ENCODE results near the gene TBC1D3B. TPM values are rescaled to one million over a fixed set of nuclear protein-coding genes. Genes with fewer than 3 reads are reported as not detected.

TBC1D3B gene
- total RNA-seq, 4 donors from 2014 or later, result 1.7 to 9.2 (median 5.0) TPM

DNA sequence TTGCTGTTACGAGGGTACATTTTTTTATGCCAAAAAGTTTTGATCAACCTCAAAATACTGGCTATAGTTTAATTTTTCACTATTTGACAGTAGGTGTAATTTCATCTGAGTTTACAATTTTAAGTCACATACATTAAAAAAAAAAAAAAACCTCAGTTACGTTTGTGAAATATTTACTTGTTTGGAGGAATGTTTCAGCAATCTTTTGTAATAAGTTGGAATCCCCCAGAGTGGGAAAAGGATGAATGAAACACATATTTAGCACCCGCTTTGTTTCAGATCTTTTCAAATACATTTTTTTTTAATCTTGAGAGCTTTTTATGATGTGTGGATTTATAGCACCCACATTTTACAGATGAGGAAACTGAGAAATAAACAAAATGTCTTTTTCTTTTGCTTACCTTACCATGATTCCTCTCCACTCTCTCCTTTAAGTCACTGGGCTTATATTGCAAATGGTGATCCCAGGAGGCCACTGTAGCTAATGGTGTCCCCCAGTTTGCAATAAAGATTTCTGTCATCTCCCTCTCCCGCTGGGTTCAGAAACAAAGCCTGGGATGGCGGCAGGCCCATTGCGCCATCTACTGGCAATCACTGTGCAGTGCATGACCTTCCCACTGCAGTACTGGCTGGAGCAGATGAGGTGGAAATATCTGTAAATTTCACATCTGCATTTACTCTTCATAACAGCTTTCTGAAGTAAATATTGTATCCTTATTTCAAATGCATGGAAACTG is 27.7 kb downstream of the TBC1D3B start:
- no peak for TF ChIP-seq POLR2A (IDR thresholded peaks at IDR 0.05)
- no peak for TF ChIP-seq POLR2AphosphoS5 (IDR thresholded peaks at IDR 0.05)
- TF ChIP-seq, protein P1, sequence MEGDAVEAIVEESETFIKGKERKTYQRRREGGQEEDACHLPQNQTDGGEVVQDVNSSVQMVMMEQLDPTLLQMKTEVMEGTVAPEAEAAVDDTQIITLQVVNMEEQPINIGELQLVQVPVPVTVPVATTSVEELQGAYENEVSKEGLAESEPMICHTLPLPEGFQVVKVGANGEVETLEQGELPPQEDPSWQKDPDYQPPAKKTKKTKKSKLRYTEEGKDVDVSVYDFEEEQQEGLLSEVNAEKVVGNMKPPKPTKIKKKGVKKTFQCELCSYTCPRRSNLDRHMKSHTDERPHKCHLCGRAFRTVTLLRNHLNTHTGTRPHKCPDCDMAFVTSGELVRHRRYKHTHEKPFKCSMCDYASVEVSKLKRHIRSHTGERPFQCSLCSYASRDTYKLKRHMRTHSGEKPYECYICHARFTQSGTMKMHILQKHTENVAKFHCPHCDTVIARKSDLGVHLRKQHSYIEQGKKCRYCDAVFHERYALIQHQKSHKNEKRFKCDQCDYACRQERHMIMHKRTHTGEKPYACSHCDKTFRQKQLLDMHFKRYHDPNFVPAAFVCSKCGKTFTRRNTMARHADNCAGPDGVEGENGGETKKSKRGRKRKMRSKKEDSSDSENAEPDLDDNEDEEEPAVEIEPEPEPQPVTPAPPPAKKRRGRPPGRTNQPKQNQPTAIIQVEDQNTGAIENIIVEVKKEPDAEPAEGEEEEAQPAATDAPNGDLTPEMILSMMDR (IDR thresholded peaks at IDR 0.05), result peak; percentile 77 to 97 (median 94)
- TF ChIP-seq EP300 (IDR thresholded peaks at IDR 0.05), result no peak
- no peak overlapping the region for H3K4me3 ChIP-seq
- H3K9me3 ChIP-seq, result no peaks in the 10 kb centered on the region
- peaks cover 44% of the 10 kb centered on the region for H3K27me3 ChIP-seq
- no peak overlapping the region for H3K27ac ChIP-seq
- WGBS, 2 donors (ENCODE audit: low coverage in 1 of 2), result 38 to 50% methylated on average over 3 to 6 of the region's 6 CpGs
- H3K4me1 ChIP-seq, result peaks cover 0 to 12% (median 0%) of the 10 kb centered on the region in 3 donors
- no peaks in the 10 kb centered on the region for H3K36me3 ChIP-seq
- peak; percentile 67 for ATAC-seq

DNA sequence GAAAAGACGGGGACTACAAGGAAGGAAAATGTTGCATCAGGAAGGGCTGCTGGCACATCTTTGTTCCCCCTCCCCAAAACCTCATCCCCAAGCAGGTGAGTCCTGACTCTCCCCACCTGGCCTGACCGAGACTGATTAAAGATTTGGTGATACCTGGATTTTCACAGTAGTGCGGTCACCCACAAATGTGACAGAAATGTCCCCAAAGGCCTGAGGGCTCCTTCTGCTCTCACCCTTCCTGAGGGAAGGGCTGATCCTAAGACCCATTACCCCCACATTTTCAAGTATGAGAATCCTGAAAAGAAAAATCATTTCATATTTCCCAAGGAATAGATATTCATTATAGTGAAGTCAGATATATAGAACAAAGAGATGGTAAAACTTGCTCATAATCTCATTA is 28.8 kb downstream of the TBC1D3B start:
- ATAC-seq, result no peak
- peaks cover 0 to 12% (median 0%) of the 10 kb centered on the region in 3 donors for H3K4me1 ChIP-seq

DNA sequence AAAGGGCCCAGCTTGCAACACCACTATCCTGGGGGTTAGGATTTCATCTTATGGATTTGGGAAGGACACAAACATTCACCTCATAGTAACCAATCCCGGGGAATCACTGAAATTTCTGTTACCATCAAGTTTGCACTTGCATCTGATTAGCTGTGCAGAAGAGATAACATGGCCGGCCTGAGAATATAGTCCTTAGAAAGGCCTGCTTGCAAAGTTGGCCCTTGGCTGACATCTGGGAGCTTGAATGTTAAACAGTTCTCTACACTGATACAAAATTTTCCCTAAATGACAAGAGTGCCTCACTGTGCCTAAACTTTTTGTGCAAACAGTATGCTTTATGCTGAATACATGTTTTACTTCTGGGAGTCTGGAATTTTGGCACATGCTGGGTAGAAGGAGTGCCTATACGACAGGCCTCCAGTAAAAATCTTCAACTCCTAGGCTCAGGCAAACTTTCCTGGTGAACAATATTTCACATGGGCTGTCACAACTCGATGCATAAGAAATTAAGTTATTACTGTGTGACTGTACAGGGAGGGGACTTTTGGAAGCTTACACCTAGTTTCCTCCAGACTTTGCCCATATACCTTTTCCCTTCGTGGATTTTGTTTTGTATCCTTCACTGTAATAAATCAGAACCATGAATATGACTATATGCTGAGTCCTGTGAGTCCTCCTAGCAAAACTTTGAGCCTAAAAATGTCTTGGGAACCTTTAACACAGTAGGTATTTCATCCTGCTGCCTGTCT is 31.3 kb downstream of the TBC1D3B start:
- TF ChIP-seq POLR2A (IDR thresholded peaks at IDR 0.05) (no peak), EP300 (IDR thresholded peaks at IDR 0.05) (no peak)
- H3K4me1 ChIP-seq, result peaks cover 0 to 12% (median 0%) of the 10 kb centered on the region in 3 donors
- ATAC-seq, result no peak
- no peaks in the 10 kb centered on the region for H3K36me3 ChIP-seq
- no peak overlapping the region for H3K4me3 ChIP-seq
- WGBS, 2 donors (ENCODE audit: low coverage in 1 of 2), result 58 to 77% methylated on average over 2 to 5 of the region's 5 CpGs
- no peak overlapping the region for H3K27ac ChIP-seq
- peaks cover 19% of the 10 kb centered on the region for H3K27me3 ChIP-seq
- H3K9me3 ChIP-seq, result no peaks in the 10 kb centered on the region

More for the DNA sequence above, 28.8 kb downstream of the TBC1D3B start:
- no peak overlapping the region for H3K4me3 ChIP-seq
- TF ChIP-seq, protein P1 (IDR thresholded peaks at IDR 0.05), result no peak
- TF ChIP-seq POLR2A (IDR thresholded peaks at IDR 0.05), result no peak
- TF ChIP-seq POLR2AphosphoS5 (IDR thresholded peaks at IDR 0.05), result no peak
- TF ChIP-seq EP300 (IDR thresholded peaks at IDR 0.05), result no peak
- 90% methylated on average over 3 of the region's 3 CpGs; no CpG with 5 or more reads in 1 of the 2 donors for WGBS, 2 donors (ENCODE audit: low coverage in 1 of 2)
- H3K27me3 ChIP-seq, result peaks cover 32% of the 10 kb centered on the region
- H3K36me3 ChIP-seq, result no peaks in the 10 kb centered on the region
- H3K27ac ChIP-seq, result no peak overlapping the region
- no peaks in the 10 kb centered on the region for H3K9me3 ChIP-seq

DNA sequence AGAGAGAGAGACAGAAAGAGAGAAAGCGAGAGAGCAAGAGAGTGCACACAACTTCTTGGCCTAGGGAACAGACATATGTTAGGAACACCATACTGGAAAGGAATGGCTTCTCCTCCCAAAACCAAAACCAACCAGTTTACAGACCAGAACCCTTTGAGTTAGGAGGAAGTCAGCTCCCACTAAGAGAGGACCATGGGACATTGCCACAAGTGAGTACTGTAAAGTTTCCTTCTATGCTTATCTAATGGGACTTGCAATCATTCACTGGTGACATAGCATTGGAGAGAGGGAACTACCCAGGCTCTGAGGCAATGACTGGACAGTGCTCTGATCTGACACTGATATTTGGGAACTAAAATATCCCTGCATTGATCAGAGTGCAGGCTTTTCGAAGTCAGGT is 32.4 kb downstream of the TBC1D3B start:
- H3K4me1 ChIP-seq, result peaks cover 0 to 2% (median 0%) of the 10 kb centered on the region in 3 donors
- H3K4me3 ChIP-seq, result no peak overlapping the region
- 65 to 86% methylated on average over 2 of the region's 2 CpGs for WGBS, 2 donors (ENCODE audit: low coverage in 1 of 2)
- H3K9me3 ChIP-seq, result no peaks in the 10 kb centered on the region
- no peaks in the 10 kb centered on the region for H3K36me3 ChIP-seq
- H3K27me3 ChIP-seq, result peaks cover 9% of the 10 kb centered on the region
- no peak for TF ChIP-seq POLR2AphosphoS5 (IDR thresholded peaks at IDR 0.05)
- TF ChIP-seq EP300 (IDR thresholded peaks at IDR 0.05), result no peak
- TF ChIP-seq, protein P1 (IDR thresholded peaks at IDR 0.05), result no peak
- TF ChIP-seq POLR2A (IDR thresholded peaks at IDR 0.05), result no peak
- no peak overlapping the region for H3K27ac ChIP-seq
- no peak for ATAC-seq

DNA sequence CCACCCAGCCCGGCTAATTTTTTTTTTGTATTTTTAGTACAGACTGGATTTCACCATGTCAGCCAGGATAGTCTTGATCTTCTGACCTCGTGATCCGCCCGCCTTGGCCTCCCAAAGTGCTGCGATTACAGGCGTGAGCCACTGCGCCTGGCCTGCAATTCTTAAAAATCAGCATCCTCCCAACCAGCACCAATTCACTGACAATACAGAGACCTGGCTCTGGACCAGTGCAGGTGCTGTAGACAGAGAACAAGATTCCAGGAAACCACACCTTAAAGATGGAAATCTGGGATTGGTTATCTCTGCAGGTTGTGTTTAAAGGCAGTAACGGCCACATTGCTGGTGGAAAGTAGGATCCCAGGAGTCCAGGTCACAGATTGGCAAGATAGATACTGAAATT is 33.6 kb downstream of the TBC1D3B start:
- Histone ChIP-seq H3K9me3 (no peaks in the 10 kb centered on the region), H3K4me1 (no peaks in the 10 kb centered on the region), H3K36me3 (no peaks in the 10 kb centered on the region), H3K27me3 (peaks cover 17% of the 10 kb centered on the region), H3K4me3 (no peak overlapping the region), H3K27ac (no peak overlapping the region)
- ATAC-seq, result no peak
- WGBS, 2 donors (ENCODE audit: low coverage in 1 of 2), result 80 to 93% methylated on average over 1 to 8 of the region's 8 CpGs
- TF ChIP-seq, protein P1 (IDR thresholded peaks at IDR 0.05), result no peak
- no peak for TF ChIP-seq EP300 (IDR thresholded peaks at IDR 0.05)
- no peak for TF ChIP-seq POLR2AphosphoS5 (IDR thresholded peaks at IDR 0.05)
- TF ChIP-seq POLR2A (IDR thresholded peaks at IDR 0.05), result no peak

Measured in gastroesophageal sphincter (tissue), 4 donors.